Prostate gland (tissue), 2 donors: Measurements from ENCODE around the gene KPNA3. TPM values are rescaled to one million over a fixed set of nuclear protein-coding genes. Genes with fewer than 3 reads are reported as not detected.

Experiments
- DNase-seq: peaks from one replicate; pipeline ENCODE4 v3.0.0-alpha.2; 2019; ENCODE audit warnings: low spot score
- H3K27ac ChIP-seq, 2 donors: fragments of 200-600 bp; sonication (generic); 2 replicates each; pipeline ENCODE4 v1.5.1; 2017 to 2019
- H3K27me3 ChIP-seq: fragments of 200-600 bp; sonication (generic); replicated peaks from 2 replicates; pipeline ENCODE4 v1.5.1; 2019; ENCODE audit not compliant: insufficient read depth
- H3K36me3 ChIP-seq, 2 donors: fragments of 200-600 bp; sonication (generic); 1 replicate in 1 of 2; 2 replicates in 1 of 2; pipeline versions ENCODE4 v1.5.1 to v1.8.1; 2017 to 2019
- H3K4me1 ChIP-seq: fragments of 200-600 bp; sonication (generic); replicated peaks from 2 replicates; pipeline ENCODE4 v1.5.1; 2019
- H3K4me3 ChIP-seq, 2 donors: fragments of 200-600 bp; sonication (generic); 2 replicates each; pipeline ENCODE4 v1.5.1; 2017 to 2019
- H3K9me3 ChIP-seq: fragments of 200-600 bp; sonication (generic); 2 replicates; pipeline ENCODE4 v1.5.1; 2017
- POLR2A ChIP-seq: fragments of 450-650 bp; IDR thresholded peaks from one replicate; pipeline ENCODE4 v1.6.1; 2016; ENCODE audit warnings: antibody characterized with exemption, mild to moderate bottlenecking
- POLR2AphosphoS5 ChIP-seq: sonication (generic); formaldehyde crosslinking; IDR thresholded peaks from one replicate; pipeline ENCODE4 v1.6.1; 2017; ENCODE audit warnings: antibody characterized with exemption
- WGBS: methylation state at CpG from one replicate; pipeline ENCODE4 v1.1.5; 2018; 5-methylcytosine and 5-hydroxymethylcytosine counted together
- intact Hi-C: fragments of 100-400 bp; cut with DNase I; formaldehyde crosslinking; loops from one replicate; pipeline ENCODE4 v1.14.2; 2022
- total RNA-seq, 2 donors: library from RNA; depleted of rRNA; stranded (reverse); fragments of >200 nt; gene quantifications; one replicate each; pipeline ENCODE4 v1.1.0, GENCODE V29; 2016
- TF ChIP-seq, protein P1 (sequence below), 4 experiments: fragments of 200-600 bp in 2 of 4; fragments of 450-650 bp in 2 of 4; sonication (generic) in 2 of 4; IDR thresholded peaks; 1 replicate in 3 of 4; 2 replicates in 1 of 4; pipeline ENCODE4 v1.5.1; 2016 to 2019; ENCODE audit warnings: antibody characterized with exemption in 4 of 4, mild to moderate bottlenecking in 2 of 4, moderate library complexity in 2 of 4

The KPNA3 gene
- total RNA-seq, 2 donors from 2014 or later: 16.9 to 26.4 TPM

DNA sequence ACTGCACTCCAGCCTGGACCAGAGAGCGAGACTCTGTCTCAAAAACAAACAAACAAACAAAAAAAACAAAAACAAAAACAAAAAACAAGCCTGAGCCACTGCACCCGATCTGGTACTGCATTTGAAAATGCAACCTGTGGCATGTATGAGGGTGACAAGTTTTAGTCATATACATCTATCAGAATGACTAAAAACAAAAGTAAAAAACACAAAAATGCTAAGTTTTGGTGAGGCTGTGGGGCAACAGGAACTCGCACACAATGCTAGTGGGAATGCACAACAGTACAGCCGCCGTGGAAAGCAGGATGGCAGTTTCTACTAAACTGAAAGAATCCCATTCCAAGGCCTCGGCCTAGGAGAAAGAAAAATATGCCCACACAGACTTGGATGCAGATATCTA lies 109.0 kb downstream of the KPNA3 start:
- TF ChIP-seq, protein P1, sequence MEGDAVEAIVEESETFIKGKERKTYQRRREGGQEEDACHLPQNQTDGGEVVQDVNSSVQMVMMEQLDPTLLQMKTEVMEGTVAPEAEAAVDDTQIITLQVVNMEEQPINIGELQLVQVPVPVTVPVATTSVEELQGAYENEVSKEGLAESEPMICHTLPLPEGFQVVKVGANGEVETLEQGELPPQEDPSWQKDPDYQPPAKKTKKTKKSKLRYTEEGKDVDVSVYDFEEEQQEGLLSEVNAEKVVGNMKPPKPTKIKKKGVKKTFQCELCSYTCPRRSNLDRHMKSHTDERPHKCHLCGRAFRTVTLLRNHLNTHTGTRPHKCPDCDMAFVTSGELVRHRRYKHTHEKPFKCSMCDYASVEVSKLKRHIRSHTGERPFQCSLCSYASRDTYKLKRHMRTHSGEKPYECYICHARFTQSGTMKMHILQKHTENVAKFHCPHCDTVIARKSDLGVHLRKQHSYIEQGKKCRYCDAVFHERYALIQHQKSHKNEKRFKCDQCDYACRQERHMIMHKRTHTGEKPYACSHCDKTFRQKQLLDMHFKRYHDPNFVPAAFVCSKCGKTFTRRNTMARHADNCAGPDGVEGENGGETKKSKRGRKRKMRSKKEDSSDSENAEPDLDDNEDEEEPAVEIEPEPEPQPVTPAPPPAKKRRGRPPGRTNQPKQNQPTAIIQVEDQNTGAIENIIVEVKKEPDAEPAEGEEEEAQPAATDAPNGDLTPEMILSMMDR (IDR thresholded peaks at IDR 0.05): no peak
- TF ChIP-seq POLR2AphosphoS5 (no peak), POLR2A (no peak)
- no peak overlapping the region for H3K27ac ChIP-seq
- intact Hi-C loops: no loop called here

DNA sequence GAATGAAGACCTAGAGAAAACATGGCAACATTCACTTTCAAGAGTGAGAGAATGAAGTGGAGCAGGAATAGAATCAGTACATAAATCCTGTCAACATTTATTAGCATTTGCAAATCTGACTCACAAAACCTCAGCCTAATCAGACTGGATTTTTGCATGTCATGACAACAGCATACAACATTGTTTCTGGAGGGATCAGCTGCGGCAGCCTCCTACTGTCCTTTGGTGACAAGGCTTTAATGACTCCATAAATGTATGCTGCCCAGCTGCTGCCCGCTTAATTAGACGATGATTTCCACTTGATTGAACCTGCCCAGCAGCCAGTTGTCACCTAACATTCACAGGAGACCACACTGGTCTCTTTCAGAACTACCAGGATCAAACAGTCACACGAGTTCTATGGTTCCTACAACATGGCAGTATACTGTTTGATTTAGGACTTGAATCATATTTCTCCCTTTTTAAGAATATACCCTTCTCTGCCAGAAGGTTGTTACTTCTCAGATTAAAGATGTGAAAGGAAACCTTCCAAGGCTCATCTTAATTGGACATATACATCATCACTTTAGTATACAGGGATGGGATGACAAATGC lies 110.5 kb downstream of the KPNA3 start:
- H3K4me3 ChIP-seq: no peak overlapping the region
- WGBS: 39% methylated on average over 4 of the region's 4 CpGs
- no peaks in the 10 kb centered on the region for H3K36me3 ChIP-seq
- intact Hi-C loops: no loop called here
- H3K27me3 ChIP-seq: no peaks in the 10 kb centered on the region
- no peaks in the 10 kb centered on the region for H3K9me3 ChIP-seq
- H3K27ac ChIP-seq: no peak overlapping the region
- no peak for TF ChIP-seq POLR2A
- TF ChIP-seq, protein P1 (IDR thresholded peaks at IDR 0.05): no peak
- TF ChIP-seq POLR2AphosphoS5: no peak
- H3K4me1 ChIP-seq: no peaks in the 10 kb centered on the region
- no peak for DNase-seq

More for the DNA sequence above, 109.0 kb downstream of the KPNA3 start:
- Histone ChIP-seq H3K27me3 (no peaks in the 10 kb centered on the region), H3K36me3 (no peaks in the 10 kb centered on the region), H3K4me1 (no peaks in the 10 kb centered on the region), H3K9me3 (no peaks in the 10 kb centered on the region), H3K4me3 (no peak overlapping the region)
- WGBS: 77% methylated on average over 6 of the region's 6 CpGs
- DNase-seq: no peak

DNA sequence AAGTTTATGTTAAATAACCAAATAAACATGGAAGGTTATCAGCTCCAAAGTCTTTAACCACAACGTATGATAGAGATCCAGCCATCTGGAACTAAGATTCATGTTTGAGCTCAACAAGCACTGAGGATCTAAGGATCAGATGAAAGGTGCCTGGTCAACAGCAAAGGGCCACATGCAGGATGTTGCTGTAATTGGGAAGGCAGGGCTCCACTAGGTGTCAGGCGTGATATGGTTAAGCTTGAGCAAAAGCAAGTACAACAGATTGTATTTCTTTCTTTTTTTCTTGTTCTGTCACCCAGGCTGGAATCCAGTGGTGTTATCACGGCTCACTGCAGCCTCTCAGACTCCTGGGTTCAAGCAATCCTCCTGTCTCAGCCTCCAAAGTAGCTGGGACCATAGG lies 113.2 kb downstream of the KPNA3 start:
- H3K27me3 ChIP-seq: no peaks in the 10 kb centered on the region
- intact Hi-C loops: no loop called here
- H3K4me3 ChIP-seq: no peak overlapping the region
- H3K36me3 ChIP-seq: no peaks in the 10 kb centered on the region
- 72% methylated on average over 3 of the region's 3 CpGs for WGBS
- no peaks in the 10 kb centered on the region for H3K4me1 ChIP-seq
- DNase-seq: no peak
- no peaks in the 10 kb centered on the region for H3K9me3 ChIP-seq
- H3K27ac ChIP-seq: no peak overlapping the region
- TF ChIP-seq, protein P1 (IDR thresholded peaks at IDR 0.05): no peak
- TF ChIP-seq POLR2AphosphoS5 (no peak), POLR2A (no peak)

DNA sequence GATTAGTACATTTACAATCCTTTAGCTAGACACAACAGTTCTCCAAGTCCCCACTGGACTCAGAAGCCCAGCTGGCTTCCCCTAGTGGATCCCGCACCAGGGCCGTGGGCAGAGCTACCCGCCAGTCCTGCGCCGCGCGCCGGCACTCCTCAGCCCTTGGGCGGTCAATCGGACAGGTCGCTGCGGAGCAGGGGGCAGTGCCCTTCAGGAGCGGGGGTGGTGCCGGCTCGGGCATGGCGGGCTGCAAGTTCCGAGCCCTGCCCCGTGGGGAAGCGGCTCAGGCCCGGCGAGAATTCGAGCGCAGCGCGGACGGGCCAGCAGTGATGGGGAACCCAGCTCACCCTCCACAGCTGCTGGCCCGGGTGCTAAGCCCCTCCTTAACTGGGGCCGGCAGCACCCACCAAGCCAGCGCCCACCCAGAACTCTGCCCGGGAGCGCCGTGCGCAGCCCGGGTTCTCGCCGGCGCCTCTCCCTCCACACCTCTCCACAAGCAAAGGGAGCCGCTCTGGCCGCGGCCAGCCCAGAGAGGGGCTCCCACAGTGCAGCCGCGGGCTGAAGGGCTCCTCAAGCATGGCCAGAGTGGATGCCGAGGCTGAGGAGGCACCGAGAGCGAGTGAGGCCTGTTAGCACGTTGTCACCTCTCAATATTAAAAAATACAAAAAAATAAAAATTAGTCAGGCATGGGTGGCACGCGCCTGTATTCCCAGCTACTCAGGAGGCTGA lies 114.1 kb downstream of the KPNA3 start:
- no peaks in the 10 kb centered on the region for H3K9me3 ChIP-seq
- H3K4me1 ChIP-seq: no peaks in the 10 kb centered on the region
- no peak overlapping the region for H3K4me3 ChIP-seq
- no peaks in the 10 kb centered on the region for H3K27me3 ChIP-seq
- no peaks in the 10 kb centered on the region for H3K36me3 ChIP-seq
- no peak for DNase-seq
- intact Hi-C loops: no loop called here
- TF ChIP-seq, protein P1 (IDR thresholded peaks at IDR 0.05): no peak
- TF ChIP-seq POLR2AphosphoS5 (no peak), POLR2A (no peak)
- WGBS: 94% methylated on average over 46 of the region's 48 CpGs
- H3K27ac ChIP-seq: no peak overlapping the region
